Activated CD8-positive, alpha-beta T cell treated with anti-CD3 and anti-CD28 coated beads for 36 hours (primary cell): ENCODE data around the gene SGK2. TPM values are rescaled to one million over a fixed set of nuclear protein-coding genes. Genes with fewer than 3 reads are reported as not detected.

Source experiments
- ATAC-seq: fragments of 200-7000 bp; cut with Tn5 transposase; one replicate; pipeline ENCODE4 v1.10.0; 2021; ENCODE audit warnings: mild to moderate bottlenecking, moderate library complexity
- CTCF ChIA-PET: fragments of 350-600 bp; sonication (Branson Sonifier 250); formaldehyde crosslinking; loops from one replicate; lab custom pipeline; 2021; ENCODE audit warnings: antibody characterized with exemption; lab: Charles Lee
- POLR2A ChIA-PET: fragments of 350-600 bp; sonication (Branson Sonifier 250); formaldehyde crosslinking; loops from one replicate; lab custom pipeline; 2021; ENCODE audit warnings: antibody characterized with exemption; lab: Charles Lee
- DNase-seq: peaks from one replicate; pipeline ENCODE4 v3.0.0-alpha.2; 2020
- H3K27ac Mint-ChIP-seq: one replicate; pipeline ENCODE4 v1.8.0; 2021; ENCODE audit warnings: mild to moderate bottlenecking, mixed read lengths
- H3K27me3 Mint-ChIP-seq: one replicate; pipeline ENCODE4 v1.8.0; 2021; ENCODE audit warnings: mixed read lengths
- H3K36me3 Mint-ChIP-seq: one replicate; pipeline ENCODE4 v1.8.0; 2021; ENCODE audit warnings: low read depth, mixed read lengths
- H3K4me1 Mint-ChIP-seq: one replicate; pipeline ENCODE4 v1.8.0; 2021; ENCODE audit warnings: low read depth, mixed read lengths
- H3K4me3 Mint-ChIP-seq: one replicate; pipeline ENCODE4 v1.8.0; 2021; ENCODE audit warnings: mild to moderate bottlenecking, moderate library complexity, mixed read lengths
- H3K9me3 Mint-ChIP-seq: one replicate; pipeline ENCODE4 v1.8.0; 2021; ENCODE audit warnings: mixed read lengths
- intact Hi-C: fragments of 100-400 bp; cut with micrococcal nuclease; formaldehyde crosslinking; loops from one replicate; pipeline ENCODE4 v1.10.0; 2022
- total RNA-seq, 2 experiments: library from RNA; stranded (reverse); gene quantifications; one replicate each; pipeline ENCODE4 v1.2.3, GENCODE V29; 2021
- TF ChIP-seq, protein P1 (sequence below): fragments of 200-600 bp; IDR thresholded peaks from one replicate; pipeline ENCODE4 v1.8.0; 2022; ENCODE audit warnings: antibody characterized with exemption, mild to moderate bottlenecking

The SGK2 gene
- total RNA-seq, 2 experiments from 2014 or later, result 0.16 to 0.50 TPM

DNA sequence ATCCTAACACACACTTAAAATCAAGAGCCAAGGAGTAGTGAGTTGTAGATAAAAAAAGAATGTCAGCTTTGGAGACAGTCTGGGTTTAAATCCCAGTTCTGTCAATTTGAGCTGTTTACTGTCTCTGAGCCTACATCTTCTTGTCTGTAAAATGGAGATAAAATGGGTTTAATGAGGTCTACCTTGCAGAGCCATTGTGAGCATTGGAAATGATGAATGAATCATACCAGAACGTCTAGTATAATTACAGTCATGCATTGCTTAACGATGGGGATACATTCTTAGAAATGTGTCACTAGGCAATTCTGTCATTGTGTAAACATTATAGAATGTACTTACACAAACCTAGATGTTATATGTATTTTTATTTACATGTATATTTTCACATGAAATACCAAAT, 17.6 kb upstream of the SGK2 start:
- TF ChIP-seq, protein P1, sequence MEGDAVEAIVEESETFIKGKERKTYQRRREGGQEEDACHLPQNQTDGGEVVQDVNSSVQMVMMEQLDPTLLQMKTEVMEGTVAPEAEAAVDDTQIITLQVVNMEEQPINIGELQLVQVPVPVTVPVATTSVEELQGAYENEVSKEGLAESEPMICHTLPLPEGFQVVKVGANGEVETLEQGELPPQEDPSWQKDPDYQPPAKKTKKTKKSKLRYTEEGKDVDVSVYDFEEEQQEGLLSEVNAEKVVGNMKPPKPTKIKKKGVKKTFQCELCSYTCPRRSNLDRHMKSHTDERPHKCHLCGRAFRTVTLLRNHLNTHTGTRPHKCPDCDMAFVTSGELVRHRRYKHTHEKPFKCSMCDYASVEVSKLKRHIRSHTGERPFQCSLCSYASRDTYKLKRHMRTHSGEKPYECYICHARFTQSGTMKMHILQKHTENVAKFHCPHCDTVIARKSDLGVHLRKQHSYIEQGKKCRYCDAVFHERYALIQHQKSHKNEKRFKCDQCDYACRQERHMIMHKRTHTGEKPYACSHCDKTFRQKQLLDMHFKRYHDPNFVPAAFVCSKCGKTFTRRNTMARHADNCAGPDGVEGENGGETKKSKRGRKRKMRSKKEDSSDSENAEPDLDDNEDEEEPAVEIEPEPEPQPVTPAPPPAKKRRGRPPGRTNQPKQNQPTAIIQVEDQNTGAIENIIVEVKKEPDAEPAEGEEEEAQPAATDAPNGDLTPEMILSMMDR, result no peak
- Mint-ChIP-seq H3K27ac (no peak overlapping the region), H3K4me1 (no peaks in the 10 kb centered on the region), H3K4me3 (no peak overlapping the region), H3K27me3 (no peaks in the 10 kb centered on the region), H3K9me3 (no peaks in the 10 kb centered on the region), H3K36me3 (no peaks in the 10 kb centered on the region)
- no peak for ATAC-seq
- ChIA-PET POLR2A (no interaction called here), CTCF (interaction anchor here (1.3 kb wide), 1 partner anchor 151 kb away, joined by 3 read pairs; no protein-coding TSS in a partner anchor)
- DNase-seq, result no peak
- intact Hi-C loops, result no loop called here

DNA sequence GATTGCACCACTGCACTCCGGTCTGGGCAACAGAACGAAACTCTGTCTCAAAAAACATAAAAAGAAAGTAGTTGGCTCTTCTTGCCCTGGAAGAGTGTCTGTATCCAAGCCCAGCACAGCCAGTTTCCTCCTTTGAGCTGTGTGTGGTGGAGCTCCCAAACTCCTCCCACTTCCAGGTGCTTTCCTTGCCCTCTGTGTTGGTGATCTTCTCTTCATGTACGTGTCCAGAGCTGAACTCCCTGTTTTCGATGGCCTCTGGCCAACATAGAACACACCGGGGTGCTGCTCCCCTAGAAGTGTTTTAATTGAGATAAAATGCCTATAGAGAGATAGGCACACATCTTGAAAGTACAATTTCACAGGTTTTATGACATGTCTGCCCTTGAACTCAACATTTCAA, 16.7 kb upstream of the SGK2 start:
- no peak for ATAC-seq
- intact Hi-C loops, result no loop called here
- no peaks in the 10 kb centered on the region for H3K9me3 Mint-ChIP-seq

DNA sequence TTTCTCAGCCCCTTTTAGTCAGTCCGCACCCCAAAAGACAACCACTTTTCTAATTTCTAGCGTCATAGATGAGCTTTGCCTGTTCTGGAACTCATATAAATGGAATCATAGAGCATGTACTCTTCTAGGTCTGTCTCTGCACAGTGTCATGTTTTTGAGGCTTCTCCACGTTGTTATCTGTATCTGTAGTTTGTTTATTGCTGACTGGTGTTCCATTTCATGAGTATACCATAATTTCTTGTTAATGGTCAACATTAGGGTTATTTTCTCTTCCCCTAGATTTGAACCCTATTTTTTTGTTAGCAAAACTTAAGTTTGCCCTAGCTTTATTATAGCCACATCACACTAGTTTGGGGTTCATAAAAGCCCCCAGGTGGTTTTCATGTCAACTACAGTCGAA, 16.2 kb upstream of the SGK2 start:
- ChIA-PET POLR2A (no interaction called here), CTCF (interaction anchor here (1.0 to 1.2 kb wide), 2 partner anchors 60 to 93 kb away, joined by 3 read pairs; no protein-coding TSS in a partner anchor)
- Mint-ChIP-seq H3K36me3 (peaks cover 2% of the 10 kb centered on the region), H3K27me3 (no peaks in the 10 kb centered on the region), H3K9me3 (no peaks in the 10 kb centered on the region), H3K27ac (no peak overlapping the region), H3K4me1 (no peaks in the 10 kb centered on the region), H3K4me3 (no peak overlapping the region)
- ATAC-seq, result no peak
- no peak for DNase-seq
- TF ChIP-seq, protein P1, result no peak
- intact Hi-C loops, result no loop called here

More for the DNA sequence above, 16.7 kb upstream of the SGK2 start:
- Mint-ChIP-seq H3K27me3 (no peaks in the 10 kb centered on the region), H3K4me3 (no peak overlapping the region), H3K36me3 (no peaks in the 10 kb centered on the region), H3K27ac (no peak overlapping the region), H3K4me1 (no peaks in the 10 kb centered on the region)
- TF ChIP-seq, protein P1, result no peak
- ChIA-PET CTCF (no interaction called here), POLR2A (no interaction called here)
- DNase-seq, result no peak

DNA sequence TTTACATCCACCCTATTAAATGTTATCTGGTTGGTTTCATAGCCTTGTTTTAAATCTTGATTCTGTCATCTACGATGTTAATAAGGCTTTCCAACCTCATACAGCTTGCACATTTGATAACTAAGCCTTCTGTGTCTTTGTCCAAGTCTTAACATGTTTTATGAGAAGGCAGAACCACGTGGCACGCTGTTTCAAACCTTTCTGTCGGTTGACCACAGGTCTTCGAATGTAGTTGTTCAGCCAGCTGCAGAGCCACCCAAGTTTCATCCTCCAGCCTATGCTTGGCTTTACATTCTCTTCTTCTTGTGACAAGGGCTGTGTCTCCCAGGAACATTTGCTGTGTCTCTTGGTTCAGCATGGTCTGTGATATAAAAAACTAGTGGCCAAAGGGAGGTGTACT, 15.7 kb upstream of the SGK2 start:
- intact Hi-C loops, result no loop called here
- CTCF ChIA-PET, result interaction anchor here (1.0 to 1.2 kb wide), 2 partner anchors 60 to 94 kb away, joined by 3 read pairs; no protein-coding TSS in a partner anchor
- Mint-ChIP-seq H3K27ac (no peak overlapping the region), H3K36me3 (peaks cover 2% of the 10 kb centered on the region), H3K9me3 (no peaks in the 10 kb centered on the region), H3K4me3 (no peak overlapping the region), H3K27me3 (no peaks in the 10 kb centered on the region), H3K4me1 (no peaks in the 10 kb centered on the region)
- POLR2A ChIA-PET, result no interaction called here
- ATAC-seq, result no peak
- TF ChIP-seq, protein P1, result no peak
- DNase-seq, result no peak

DNA sequence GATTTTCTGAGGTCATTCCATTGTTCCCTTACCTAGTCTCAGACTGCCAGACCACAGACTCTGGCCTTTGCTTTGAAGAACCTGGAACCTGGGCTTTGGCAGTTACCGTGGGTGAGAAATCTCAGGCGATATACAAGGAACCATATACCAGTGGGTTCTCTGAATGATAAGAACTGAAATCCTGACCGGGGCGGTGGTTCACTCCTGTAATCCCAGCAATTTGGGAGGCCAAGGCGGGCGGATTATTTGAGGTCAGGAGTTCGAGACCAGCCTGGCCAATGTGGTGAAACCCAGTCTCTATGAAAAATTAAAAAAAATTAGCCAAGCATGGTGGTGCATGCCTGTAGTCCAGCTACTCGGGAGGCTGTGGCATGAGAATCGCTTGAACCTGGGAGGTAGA, 14.3 kb upstream of the SGK2 start:
- intact Hi-C loops, result no loop called here
- Mint-ChIP-seq H3K36me3 (peaks cover 2% of the 10 kb centered on the region), H3K27ac (no peak overlapping the region), H3K4me1 (no peaks in the 10 kb centered on the region), H3K9me3 (no peaks in the 10 kb centered on the region), H3K27me3 (no peaks in the 10 kb centered on the region), H3K4me3 (no peak overlapping the region)
- no peak for ATAC-seq
- ChIA-PET CTCF (interaction anchor here (1.1 kb wide), 1 partner anchor 95 kb away, joined by 4 read pairs; no protein-coding TSS in a partner anchor), POLR2A (no interaction called here)
- TF ChIP-seq, protein P1, result no peak
- DNase-seq, result no peak
